HepG2 (cell line): ENCODE results near the gene CHCHD6. TPM values are rescaled to one million over a fixed set of nuclear protein-coding genes. Genes with fewer than 3 reads are reported as not detected.

Experiments used
- AHR ChIP-seq: IDR thresholded peaks from 2 replicates; pipeline ENCODE4 v1.6.1; 2018; ENCODE audit warnings: missing genetic modification reagents, missing compliant biosample characterization
- BHLHE40 ChIP-seq: IDR thresholded peaks from 2 replicates; pipeline ENCODE4 v1.6.1; 2011; ENCODE audit warnings: low read length, improper control_type of control experiment
- CBX1 ChIP-seq: IDR thresholded peaks from one replicate; pipeline ENCODE4 v1.6.1; 2016; ENCODE audit warnings: antibody characterized with exemption, low read depth
- HNRNPLL ChIP-seq: fragments of 200-400 bp; formaldehyde crosslinking; IDR thresholded peaks from 2 replicates; pipeline ENCODE4 v1.6.1; 2017; ENCODE audit warnings: mild to moderate bottlenecking, low read depth, low read length; ENCODE audit not compliant: poor library complexity, severe bottlenecking
- NFATC3 ChIP-seq: sonication (generic); formaldehyde crosslinking; IDR thresholded peaks from 2 replicates; pipeline ENCODE4 v1.5.1; 2020; ENCODE audit warnings: mild to moderate bottlenecking, missing genetic modification reagents
- NFE2L1 ChIP-seq: sonication (generic); formaldehyde crosslinking; IDR thresholded peaks from 2 replicates; pipeline ENCODE4 v1.4.0; 2020; ENCODE audit warnings: missing genetic modification reagents, mild to moderate bottlenecking, borderline replicate concordance
- SMAD3 ChIP-seq: sonication (generic); formaldehyde crosslinking; IDR thresholded peaks from 2 replicates; pipeline ENCODE4 v1.4.0; 2020; ENCODE audit warnings: missing genetic modification reagents
- SP5 ChIP-seq: IDR thresholded peaks from 2 replicates; pipeline ENCODE4 v1.6.1; 2016; ENCODE audit warnings: low read depth, borderline replicate concordance
- SPEN ChIP-seq: sonication (generic); formaldehyde crosslinking; IDR thresholded peaks from 2 replicates; pipeline ENCODE4 v1.5.1; 2020; ENCODE audit warnings: low read depth, mild to moderate bottlenecking, missing genetic modification reagents
- ZBTB21 ChIP-seq: sonication (generic); formaldehyde crosslinking; IDR thresholded peaks from 2 replicates; pipeline ENCODE4 v1.4.0; 2020; ENCODE audit warnings: missing genetic modification reagents
- ZNF143 ChIP-seq: sonication (generic); formaldehyde crosslinking; IDR thresholded peaks from 2 replicates; pipeline ENCODE4 v1.4.0; 2020; ENCODE audit warnings: missing genetic modification reagents
- ZNF205 ChIP-seq: IDR thresholded peaks from 2 replicates; pipeline ENCODE4 v1.6.1; 2018; ENCODE audit warnings: missing biosample characterization, missing genetic modification reagents
- ZNF230 ChIP-seq: sonication (generic); formaldehyde crosslinking; IDR thresholded peaks from 2 replicates; pipeline ENCODE4 v1.4.0; 2020; ENCODE audit warnings: mild to moderate bottlenecking, missing genetic modification reagents
- ZNF850 ChIP-seq: sonication (generic); formaldehyde crosslinking; conservative IDR thresholded peaks from 2 replicates; pipeline ENCODE4 v1.9.0; 2021; ENCODE audit warnings: mild to moderate bottlenecking, missing genetic modification reagents
- polyA plus RNA-seq, 8 experiments: library from polyadenylated mRNA; depleted of rRNA in 3 of 8; stranded (reverse) in 7 of 8; unstranded in 1 of 8; fragments of >200 nt; fragmentation: Illumina TruSeq in 4 of 8; extraction: Trizol in 4 of 8; gene quantifications; 2 replicates each; pipeline versions ENCODE4 v1.2.1 to v1.2.3, GENCODE V29; 2011 to 2016; ENCODE audit warnings: low read depth in 4 of 8, missing spikeins in 1 of 8, mixed read lengths in 1 of 8; ENCODE audit not compliant: insufficient read depth in 1 of 8
- total RNA-seq, 5 experiments: library from RNA; depleted of rRNA; stranded (reverse); fragments of >200 nt; fragmentation: Illumina TruSeq; extraction: Trizol; gene quantifications; 2 replicates each; pipeline ENCODE4 v1.2.3, GENCODE V29; 2016; ENCODE audit warnings: low read depth in 1 of 5
- TF ChIP-seq, protein P1 (sequence below): sonication (generic); formaldehyde crosslinking; IDR thresholded peaks from 2 replicates; pipeline ENCODE4; 2020; ENCODE audit warnings: missing genetic modification reagents, mild to moderate bottlenecking, borderline replicate concordance

The CHCHD6 gene
- total and polyA plus RNA-seq, 2 of the 13 experiments (the other 11 are each of a cell fraction or from before 2014, with no cell fraction given): 20.3 to 20.8 TPM

GRCh38 chr3:126679318-126679751 is 24.7 kb upstream of the CHCHD6 start (continued):
- 0 out of 2 replicates have a peak, but pooled peaks have one; percentile 35 for TF ChIP-seq ZNF205
- TF ChIP-seq NFATC3: peak; percentile 83; the same call in 1 of the 2 replicates
- TF ChIP-seq SPEN: 0 out of 2 replicates have a peak, but pooled peaks have one; percentile 31
- TF ChIP-seq, protein P1, sequence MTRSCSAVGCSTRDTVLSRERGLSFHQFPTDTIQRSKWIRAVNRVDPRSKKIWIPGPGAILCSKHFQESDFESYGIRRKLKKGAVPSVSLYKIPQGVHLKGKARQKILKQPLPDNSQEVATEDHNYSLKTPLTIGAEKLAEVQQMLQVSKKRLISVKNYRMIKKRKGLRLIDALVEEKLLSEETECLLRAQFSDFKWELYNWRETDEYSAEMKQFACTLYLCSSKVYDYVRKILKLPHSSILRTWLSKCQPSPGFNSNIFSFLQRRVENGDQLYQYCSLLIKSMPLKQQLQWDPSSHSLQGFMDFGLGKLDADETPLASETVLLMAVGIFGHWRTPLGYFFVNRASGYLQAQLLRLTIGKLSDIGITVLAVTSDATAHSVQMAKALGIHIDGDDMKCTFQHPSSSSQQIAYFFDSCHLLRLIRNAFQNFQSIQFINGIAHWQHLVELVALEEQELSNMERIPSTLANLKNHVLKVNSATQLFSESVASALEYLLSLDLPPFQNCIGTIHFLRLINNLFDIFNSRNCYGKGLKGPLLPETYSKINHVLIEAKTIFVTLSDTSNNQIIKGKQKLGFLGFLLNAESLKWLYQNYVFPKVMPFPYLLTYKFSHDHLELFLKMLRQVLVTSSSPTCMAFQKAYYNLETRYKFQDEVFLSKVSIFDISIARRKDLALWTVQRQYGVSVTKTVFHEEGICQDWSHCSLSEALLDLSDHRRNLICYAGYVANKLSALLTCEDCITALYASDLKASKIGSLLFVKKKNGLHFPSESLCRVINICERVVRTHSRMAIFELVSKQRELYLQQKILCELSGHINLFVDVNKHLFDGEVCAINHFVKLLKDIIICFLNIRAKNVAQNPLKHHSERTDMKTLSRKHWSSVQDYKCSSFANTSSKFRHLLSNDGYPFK (CRISPR knock-in tag): 0 out of 2 replicates have a peak, but pooled peaks have one; percentile 18
- 0 out of 2 replicates have a peak, but pooled peaks have one; percentile 25 for TF ChIP-seq SMAD3 (CRISPR knock-in tag)
- TF ChIP-seq SP5 (CRISPR knock-in tag): no peak
- no peak for TF ChIP-seq ZNF143 (CRISPR knock-in tag)
- TF ChIP-seq ZNF230 (CRISPR knock-in tag): no peak
- no peak for TF ChIP-seq ZNF850 (CRISPR knock-in tag)
- no peak for TF ChIP-seq AHR (CRISPR knock-in tag)
- TF ChIP-seq BHLHE40: peak; percentile 82
- no peak for TF ChIP-seq NFE2L1 (CRISPR knock-in tag)
- no peak for TF ChIP-seq ZBTB21 (CRISPR knock-in tag)
- peak; percentile 16 for TF ChIP-seq HNRNPLL
- TF ChIP-seq CBX1: no peak
